Measurements from ENCODE around the gene SLC16A2.
"Not testable (repeated sequence)": the region's sequence is repeated elsewhere in the genome, so short reads cannot be mapped to it uniquely, and the experiment has no call there.

Gene SLC16A2

GRCh38 chrX:74464722-74465121 is 43.4 kb downstream of the SLC16A2 start:
- Histone ChIP-seq H3K36me3 (ENCODE audit: low read length) (no peaks in the 10 kb centered on the region), H3K4me2 (ENCODE audit: low read depth, low read length, poor library complexity, severe bottlenecking) (no peak overlapping the region), H4K20me1 (ENCODE audit: low read depth, low read length) (no peaks in the 10 kb centered on the region), H3K9me2 (replicated peaks; ENCODE audit: insufficient read depth, low read length) (no peaks in the 10 kb centered on the region), H3K27me3 (ENCODE audit: low read length) (no peaks in the 10 kb centered on the region), H3K4me3 (ENCODE audit: insufficient read depth, low read length, poor library complexity, severe bottlenecking) (no peak overlapping the region), H3K9ac (ENCODE audit: low read length) (no peak overlapping the region), H3K27ac (ENCODE audit: low read depth, low read length) (no peak overlapping the region), H3K79me2 (ENCODE audit: insufficient read depth, low read length) (no peaks in the 10 kb centered on the region), H3F3A (ENCODE audit: insufficient read depth) (no peaks in the 10 kb centered on the region), H2AFZ (ENCODE audit: low read depth, low read length, severe bottlenecking) (no peak overlapping the region), H3K9me3 (ENCODE audit: insufficient read depth, low read length) (no peaks in the 10 kb centered on the region)
- TF ChIP-seq EZH2phosphoT487 (conservative IDR thresholded peaks at IDR 0.05; ENCODE audit: low read length) (no peak), CTCF (IDR thresholded peaks at IDR 0.05; ENCODE audit: insufficient read depth, low read length, poor library complexity, severe bottlenecking) (no peak)

GRCh38 chrX:74465424-74465823 is 44.1 kb downstream of the SLC16A2 start:
- no peaks in the 10 kb centered on the region for H3K9me3 ChIP-seq (ENCODE audit: insufficient read depth, low read length)
- no peaks in the 10 kb centered on the region for H3K27me3 ChIP-seq (ENCODE audit: low read length)
- TF ChIP-seq CTCF (IDR thresholded peaks at IDR 0.05; ENCODE audit: insufficient read depth, low read length, poor library complexity, severe bottlenecking) (no peak), EZH2phosphoT487 (conservative IDR thresholded peaks at IDR 0.05; ENCODE audit: low read length) (no peak)
- H2AFZ ChIP-seq (ENCODE audit: low read depth, low read length, severe bottlenecking) = no peak overlapping the region
- no peak overlapping the region for H3K9ac ChIP-seq (ENCODE audit: low read length)
- no peak overlapping the region for H3K4me2 ChIP-seq (ENCODE audit: low read depth, low read length, poor library complexity, severe bottlenecking)
- no peaks in the 10 kb centered on the region for H3K79me2 ChIP-seq (ENCODE audit: insufficient read depth, low read length)
- H3K27ac ChIP-seq (ENCODE audit: low read depth, low read length) = no peak overlapping the region
- H3K9me2 ChIP-seq (replicated peaks; ENCODE audit: insufficient read depth, low read length) = no peaks in the 10 kb centered on the region
- H3F3A ChIP-seq (ENCODE audit: insufficient read depth) = no peaks in the 10 kb centered on the region
- H3K36me3 ChIP-seq (ENCODE audit: low read length) = no peaks in the 10 kb centered on the region
- no peaks in the 10 kb centered on the region for H4K20me1 ChIP-seq (ENCODE audit: low read depth, low read length)
- no peak overlapping the region for H3K4me3 ChIP-seq (ENCODE audit: insufficient read depth, low read length, poor library complexity, severe bottlenecking)

- TF ChIP-seq CTCF (IDR thresholded peaks at IDR 0.05; ENCODE audit: insufficient read depth, low read length, poor library complexity, severe bottlenecking) (no peak), EZH2phosphoT487 (conservative IDR thresholded peaks at IDR 0.05; ENCODE audit: low read length) (no peak)
- no peaks in the 10 kb centered on the region for H3K27me3 ChIP-seq (ENCODE audit: low read length)
- H3K9me2 ChIP-seq (replicated peaks; ENCODE audit: insufficient read depth, low read length) = no peaks in the 10 kb centered on the region
- H3K27ac ChIP-seq (ENCODE audit: low read depth, low read length) = no peak overlapping the region
- no peaks in the 10 kb centered on the region for H3K9me3 ChIP-seq (ENCODE audit: insufficient read depth, low read length)
- no peaks in the 10 kb centered on the region for H3F3A ChIP-seq (ENCODE audit: insufficient read depth)
- no peaks in the 10 kb centered on the region for H3K79me2 ChIP-seq (ENCODE audit: insufficient read depth, low read length)
- H3K9ac ChIP-seq (ENCODE audit: low read length) = no peak overlapping the region
- H2AFZ ChIP-seq (ENCODE audit: low read depth, low read length, severe bottlenecking) = no peak overlapping the region
- H3K36me3 ChIP-seq (ENCODE audit: low read length) = no peaks in the 10 kb centered on the region
- H3K4me2 ChIP-seq (ENCODE audit: low read depth, low read length, poor library complexity, severe bottlenecking) = no peak overlapping the region
- no peaks in the 10 kb centered on the region for H4K20me1 ChIP-seq (ENCODE audit: low read depth, low read length)
- no peak overlapping the region for H3K4me3 ChIP-seq (ENCODE audit: insufficient read depth, low read length, poor library complexity, severe bottlenecking)
Measured at GRCh38 chrX:74467656-74468055, 46.4 kb downstream of the SLC16A2 start.

- not testable (repeated sequence) for H4K20me1 ChIP-seq (ENCODE audit: low read depth, low read length); H3K4me2 ChIP-seq (ENCODE audit: low read depth, low read length, poor library complexity, severe bottlenecking); H3K9me3 ChIP-seq (ENCODE audit: insufficient read depth, low read length); H2AFZ ChIP-seq (ENCODE audit: low read depth, low read length, severe bottlenecking); H3K27ac ChIP-seq (ENCODE audit: low read depth, low read length); H3K27me3 ChIP-seq (ENCODE audit: low read length); H3K4me3 ChIP-seq (ENCODE audit: insufficient read depth, low read length, poor library complexity, severe bottlenecking); H3F3A ChIP-seq (ENCODE audit: insufficient read depth); H3K36me3 ChIP-seq (ENCODE audit: low read length); H3K9ac ChIP-seq (ENCODE audit: low read length); H3K79me2 ChIP-seq (ENCODE audit: insufficient read depth, low read length); H3K9me2 ChIP-seq (replicated peaks; ENCODE audit: insufficient read depth, low read length)
Measured at GRCh38 chrX:74473116-74473515, 51.8 kb downstream of the SLC16A2 start.
